Prostate gland (tissue), 2 donors: ENCODE measurements around the gene SRRM3.

Experiments used
- POLR2AphosphoS5 ChIP-seq: sonication (generic); formaldehyde crosslinking; IDR thresholded peaks from one replicate; pipeline ENCODE4 v1.6.1; 2017; ENCODE audit warnings: antibody characterized with exemption
- TF ChIP-seq, protein P1 (sequence below), 4 experiments: fragments of 200-600 bp in 2 of 4; fragments of 450-650 bp in 2 of 4; sonication (generic) in 2 of 4; IDR thresholded peaks; 1 replicate in 3 of 4; 2 replicates in 1 of 4; pipeline ENCODE4 v1.5.1; 2016 to 2019; ENCODE audit warnings: antibody characterized with exemption in 4 of 4, mild to moderate bottlenecking in 2 of 4, moderate library complexity in 2 of 4

GRCh38 chr7:76262683-76263402 is 61.1 kb downstream of the SRRM3 start:
- TF ChIP-seq, protein P1, sequence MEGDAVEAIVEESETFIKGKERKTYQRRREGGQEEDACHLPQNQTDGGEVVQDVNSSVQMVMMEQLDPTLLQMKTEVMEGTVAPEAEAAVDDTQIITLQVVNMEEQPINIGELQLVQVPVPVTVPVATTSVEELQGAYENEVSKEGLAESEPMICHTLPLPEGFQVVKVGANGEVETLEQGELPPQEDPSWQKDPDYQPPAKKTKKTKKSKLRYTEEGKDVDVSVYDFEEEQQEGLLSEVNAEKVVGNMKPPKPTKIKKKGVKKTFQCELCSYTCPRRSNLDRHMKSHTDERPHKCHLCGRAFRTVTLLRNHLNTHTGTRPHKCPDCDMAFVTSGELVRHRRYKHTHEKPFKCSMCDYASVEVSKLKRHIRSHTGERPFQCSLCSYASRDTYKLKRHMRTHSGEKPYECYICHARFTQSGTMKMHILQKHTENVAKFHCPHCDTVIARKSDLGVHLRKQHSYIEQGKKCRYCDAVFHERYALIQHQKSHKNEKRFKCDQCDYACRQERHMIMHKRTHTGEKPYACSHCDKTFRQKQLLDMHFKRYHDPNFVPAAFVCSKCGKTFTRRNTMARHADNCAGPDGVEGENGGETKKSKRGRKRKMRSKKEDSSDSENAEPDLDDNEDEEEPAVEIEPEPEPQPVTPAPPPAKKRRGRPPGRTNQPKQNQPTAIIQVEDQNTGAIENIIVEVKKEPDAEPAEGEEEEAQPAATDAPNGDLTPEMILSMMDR (IDR thresholded peaks at IDR 0.05) = peak; percentile 27 to 65 (median 62)
- TF ChIP-seq POLR2AphosphoS5 = no peak
